ENCODE results near the gene TMEM179.

TMEM179 gene

DNA sequence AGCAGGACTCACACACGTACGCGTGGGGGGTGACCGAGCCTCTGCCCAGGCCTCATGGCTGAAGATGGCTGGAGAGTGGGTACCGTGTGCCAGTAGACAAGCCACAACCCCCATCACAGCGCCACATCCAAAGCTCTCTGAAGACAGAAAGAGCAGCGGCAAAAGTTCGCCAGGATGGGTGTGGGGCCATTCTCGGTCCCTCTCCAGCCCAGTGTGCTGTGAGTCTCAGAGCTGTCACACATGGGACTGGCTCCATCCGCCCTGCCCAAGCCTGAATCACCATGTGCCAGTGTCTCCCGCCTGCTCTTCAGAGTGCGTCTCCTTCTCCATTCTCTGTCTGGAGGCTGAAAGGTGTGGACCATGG, 5.7 kb downstream of the TMEM179 start:
- DNase-seq (ENCODE audit: low read depth), result no peak

DNA sequence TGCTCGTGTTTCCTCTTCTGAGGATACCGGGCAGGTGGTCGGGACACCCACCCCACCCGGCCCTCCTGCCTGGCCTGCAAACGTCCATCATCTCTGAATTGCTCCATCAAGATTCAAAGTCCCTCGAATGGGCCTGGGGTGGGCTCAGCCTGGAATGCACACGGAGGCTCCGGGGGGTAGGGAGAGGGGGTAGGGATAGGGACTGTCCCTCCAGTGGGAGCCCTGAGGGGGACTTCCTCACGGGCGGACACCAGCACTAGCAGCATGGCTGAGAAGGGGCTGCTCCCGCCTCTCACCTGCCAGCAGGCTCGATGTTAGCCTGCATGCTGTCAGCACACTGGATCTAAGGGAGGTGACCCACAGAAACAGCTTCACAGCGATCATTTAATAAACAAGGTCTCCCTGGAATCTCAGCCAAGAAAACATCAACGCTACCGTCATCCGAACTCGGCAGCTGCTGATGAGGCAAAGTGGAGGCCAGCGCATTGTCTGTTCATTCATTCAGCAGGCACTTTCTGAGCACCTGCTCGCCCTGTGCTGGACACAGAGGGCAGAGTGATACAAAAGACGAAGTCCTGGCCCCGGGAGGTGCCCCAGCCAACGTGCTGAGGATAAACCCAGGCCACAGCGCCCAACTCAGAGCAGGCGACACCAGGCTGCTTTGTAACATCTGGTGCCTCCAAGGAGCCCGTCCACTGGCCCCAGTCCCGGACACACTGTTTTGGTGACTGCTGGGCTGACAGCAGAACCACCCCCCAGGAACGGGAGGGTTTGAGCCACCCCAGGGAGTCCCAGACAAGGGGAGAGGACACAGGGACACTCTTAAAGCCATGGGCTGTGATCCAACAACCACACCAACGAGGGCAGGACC, 6.3 kb downstream of the TMEM179 start:
- DNase-seq (ENCODE audit: low read depth), result no peak

DNA sequence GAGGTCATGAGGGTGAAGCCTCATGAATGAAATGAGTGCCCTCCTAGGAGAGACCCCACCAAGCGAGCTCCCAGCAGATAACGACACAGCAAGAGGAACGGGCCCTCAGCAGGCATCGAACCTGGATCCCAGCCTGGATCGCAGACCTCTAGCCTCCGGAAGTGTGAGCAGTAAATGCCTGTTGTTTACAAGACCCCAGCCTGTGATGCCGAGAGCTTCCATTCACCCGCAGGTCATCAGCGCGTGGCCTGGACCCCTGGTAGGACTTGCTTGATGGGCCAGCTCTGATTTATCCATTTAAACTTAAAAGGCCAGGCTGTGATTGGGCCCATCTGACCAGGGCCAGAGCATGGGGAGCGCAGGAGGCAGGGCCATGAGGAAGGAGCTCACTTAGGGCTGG, 7.0 kb downstream of the TMEM179 start:
- DNase-seq (ENCODE audit: low read depth), result no peak

DNA sequence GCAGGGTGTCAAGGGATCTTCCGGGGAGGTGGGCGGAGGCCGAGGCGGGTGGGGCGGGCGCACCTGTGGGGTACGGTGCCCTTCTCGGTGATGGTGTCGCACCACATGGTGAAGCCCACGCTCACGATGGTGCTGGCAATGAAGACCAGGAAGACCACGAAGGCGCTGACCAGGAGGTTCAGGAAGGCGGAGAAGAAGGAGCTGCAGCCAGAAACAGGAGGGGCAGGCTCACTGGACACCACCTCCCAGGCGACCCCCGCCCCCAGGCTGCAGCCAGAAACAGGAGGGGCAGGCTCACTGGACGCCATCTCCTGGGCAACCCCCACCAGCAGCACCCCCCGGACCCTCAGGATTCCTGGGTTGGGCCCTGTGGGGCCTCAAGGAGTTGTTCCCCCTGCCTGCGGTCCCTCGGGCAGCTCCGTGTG, 7.6 kb downstream of the TMEM179 start:
- no peak for DNase-seq (ENCODE audit: low read depth)

DNA sequence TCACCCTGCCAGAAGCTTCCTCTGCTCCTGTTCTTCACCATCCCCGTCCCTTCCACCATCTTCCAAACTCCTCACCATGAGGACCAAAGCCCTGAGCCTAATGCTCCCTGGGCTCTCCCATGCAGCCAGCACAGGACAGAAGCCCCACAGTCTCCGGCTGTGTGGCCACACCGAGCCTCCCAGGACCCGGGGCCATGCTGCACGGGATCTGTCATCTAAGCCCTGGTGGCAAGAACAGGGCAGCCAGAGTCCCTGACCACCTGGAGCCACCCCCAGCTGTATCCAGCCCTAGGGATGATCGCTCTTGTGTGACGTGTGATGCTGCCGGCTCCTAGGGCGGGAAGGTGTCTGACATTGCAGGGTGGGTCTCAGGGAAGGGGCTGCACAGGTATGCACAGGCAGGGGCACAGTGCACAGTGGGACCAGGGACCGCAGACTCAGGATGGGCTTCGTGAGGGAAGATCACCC, 8.1 kb downstream of the TMEM179 start:
- no peak for DNase-seq (ENCODE audit: low read depth)

DNA sequence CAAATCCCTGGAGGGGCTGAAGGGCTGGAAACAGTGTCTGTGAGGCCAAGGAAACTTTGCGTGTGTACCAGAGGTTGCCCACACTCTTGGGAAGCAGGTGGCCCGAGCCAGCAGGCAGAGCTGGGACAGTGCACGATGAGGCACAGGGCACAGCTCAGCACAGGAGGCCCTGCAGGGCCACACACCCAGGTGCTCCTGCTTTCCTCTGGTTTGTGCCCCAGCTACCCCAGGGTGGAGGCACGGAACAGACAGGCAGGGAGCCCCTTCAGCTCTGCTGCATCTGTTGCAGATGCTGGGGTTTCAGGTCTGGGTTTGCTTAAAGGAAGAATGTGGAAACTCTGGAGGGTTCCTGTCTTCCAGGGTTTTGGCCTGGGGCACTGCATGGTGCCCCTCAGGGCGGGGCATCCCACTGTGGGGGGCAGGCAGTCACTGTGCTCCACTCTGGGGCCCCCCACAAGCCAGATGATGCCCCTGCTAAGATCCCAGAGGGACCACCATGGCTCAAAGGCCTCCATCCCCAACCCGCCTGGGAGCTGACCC, 8.6 kb downstream of the TMEM179 start:
- DNase-seq (ENCODE audit: low read depth), result no peak

DNA sequence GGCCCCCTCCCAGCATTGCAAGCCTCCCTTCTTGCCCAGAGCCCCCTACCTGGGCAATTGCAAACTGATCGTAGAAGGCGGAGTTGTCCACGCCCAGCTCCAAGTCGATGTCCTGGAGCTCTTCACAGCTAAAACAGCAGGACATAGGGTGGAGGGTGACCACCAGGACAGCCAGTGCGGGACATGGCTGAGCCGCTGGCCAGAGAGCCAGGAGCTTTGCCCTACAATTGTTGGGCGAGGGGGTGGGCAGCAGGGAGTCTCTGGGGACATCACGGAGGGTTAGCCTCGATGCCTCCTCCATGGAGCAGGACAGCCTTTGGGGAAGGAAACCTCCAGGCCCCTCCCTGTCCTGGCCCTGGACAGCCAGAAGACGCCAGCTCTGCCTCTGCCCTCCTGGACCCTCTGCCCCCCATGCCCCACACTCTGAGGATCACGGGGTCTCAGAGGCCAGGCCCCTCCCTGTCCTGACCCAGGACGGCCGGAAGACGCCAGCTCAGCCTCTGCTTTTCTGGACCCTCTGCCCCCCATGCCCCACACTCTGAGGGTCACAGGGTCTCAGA, 9.4 kb downstream of the TMEM179 start:
- no peak for DNase-seq (ENCODE audit: low read depth)

DNA sequence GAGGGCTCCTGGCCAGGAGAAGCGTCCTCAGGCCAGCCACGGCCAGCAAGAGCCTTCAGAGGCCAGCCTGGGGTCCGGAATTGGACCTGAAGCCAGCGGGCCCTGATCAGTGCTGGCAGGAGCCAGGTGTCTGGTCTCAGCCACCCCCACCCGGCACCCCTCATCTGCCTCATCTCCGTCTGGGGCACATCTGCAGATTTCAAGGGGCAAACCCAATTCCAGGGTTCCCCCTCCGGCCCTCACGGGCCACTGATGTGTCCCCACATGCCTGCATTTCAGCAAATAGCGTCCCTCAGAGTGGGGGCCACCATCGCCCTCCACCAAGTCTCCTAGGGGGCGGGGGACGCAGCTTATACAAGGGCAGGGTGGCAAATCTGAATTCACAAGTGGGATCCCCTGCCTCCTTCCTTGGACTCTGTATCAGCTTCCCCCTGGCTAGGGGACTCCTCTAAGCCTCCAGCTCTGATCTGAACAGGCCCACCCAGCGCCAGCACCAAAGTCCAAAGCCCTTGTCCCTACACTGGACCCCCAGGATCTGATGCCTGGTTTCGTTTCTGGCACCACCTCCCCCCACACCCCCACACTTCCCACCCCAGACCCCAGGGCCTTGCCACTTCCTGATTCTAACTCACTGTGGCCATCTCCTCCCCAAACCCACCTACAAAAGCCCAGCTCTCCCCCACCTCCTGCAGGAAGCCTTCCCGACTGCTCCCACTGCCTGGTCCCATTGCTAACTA, 10.1 kb downstream of the TMEM179 start:
- no peak for DNase-seq (ENCODE audit: low read depth)

DNA sequence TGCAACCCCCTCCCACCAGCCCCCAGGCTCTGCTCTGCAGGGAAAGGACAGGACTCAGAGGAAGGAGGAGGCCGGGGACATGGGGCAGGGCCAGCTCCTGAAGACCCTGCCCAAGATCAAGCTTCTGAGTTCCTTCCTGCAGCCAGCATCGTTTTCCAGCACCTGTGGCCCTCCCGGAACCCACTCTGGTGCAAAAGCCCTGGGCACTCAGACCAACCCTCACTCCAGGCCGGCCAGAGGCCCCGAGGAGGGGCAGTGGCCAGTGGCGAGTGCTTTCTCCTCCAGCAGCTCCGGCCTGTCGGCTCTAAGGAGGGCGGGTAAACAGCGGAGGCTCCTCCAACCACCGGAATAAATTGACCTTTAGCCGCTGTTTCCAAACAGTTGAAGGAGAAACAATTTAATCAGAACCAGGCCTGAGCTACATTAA, 10.8 kb downstream of the TMEM179 start:
- DNase-seq (ENCODE audit: low read depth), result no peak

DNA sequence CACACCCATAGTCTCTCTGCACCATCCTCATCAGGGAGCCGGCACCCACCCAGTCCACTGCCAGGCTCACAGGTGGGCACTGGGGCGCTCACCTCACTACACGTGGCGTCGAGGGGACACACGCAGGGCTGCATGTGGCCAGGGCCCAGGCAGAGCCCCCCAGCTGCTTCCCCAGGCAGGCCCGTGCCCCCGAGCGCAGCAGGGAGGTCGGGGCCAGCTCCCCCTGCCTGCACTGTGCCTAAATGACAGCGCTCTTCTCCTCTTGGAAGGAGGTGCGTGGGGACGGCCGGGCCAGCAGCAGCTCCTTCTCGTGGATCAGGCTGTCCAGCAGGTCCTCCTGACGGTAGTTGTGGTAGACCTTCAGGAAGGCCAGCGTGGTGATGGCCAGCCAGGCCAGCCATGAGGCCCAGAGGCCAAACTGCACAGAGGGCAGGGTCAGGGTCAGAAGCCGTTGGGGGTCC, 11.3 kb downstream of the TMEM179 start:
- DNase-seq (ENCODE audit: low read depth), result no peak

DNA sequence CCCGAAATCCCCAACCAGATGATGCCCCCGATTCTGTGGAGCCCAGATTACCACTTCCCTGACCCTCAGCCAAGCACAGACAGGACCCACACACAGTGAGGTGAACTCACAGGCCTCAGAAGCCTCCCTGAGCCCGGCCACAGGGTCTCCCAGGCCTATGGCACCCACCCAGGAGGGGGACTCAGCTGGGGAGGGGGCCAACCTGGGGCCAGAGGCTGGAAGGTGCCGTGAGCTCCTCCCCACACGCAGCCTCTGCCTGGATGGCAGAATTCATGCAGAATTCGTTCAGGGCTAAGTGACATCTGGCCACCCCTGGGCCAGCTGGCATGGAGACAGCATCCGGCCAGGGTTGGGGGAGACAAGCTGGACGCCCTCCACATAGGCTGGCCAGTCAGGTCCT, 11.8 kb downstream of the TMEM179 start:
- no peak for DNase-seq (ENCODE audit: low read depth)

DNA sequence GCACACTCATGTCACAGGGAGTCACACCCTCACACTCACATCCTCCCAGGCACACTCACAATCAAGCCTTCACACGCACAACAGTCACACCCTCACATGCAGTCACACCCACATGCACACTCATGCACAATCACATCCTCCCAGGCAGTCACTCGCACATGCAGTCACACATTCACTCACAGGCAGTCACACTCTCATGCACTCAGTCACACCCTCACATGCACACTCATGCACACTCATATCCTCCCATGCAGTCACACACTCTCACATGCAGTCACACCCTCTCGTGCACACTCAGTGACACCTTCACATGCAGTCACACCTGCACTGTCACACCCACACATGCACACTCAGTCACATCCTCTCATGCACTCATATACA, 12.3 kb downstream of the TMEM179 start:
- no peak for DNase-seq (ENCODE audit: low read depth)

DNA sequence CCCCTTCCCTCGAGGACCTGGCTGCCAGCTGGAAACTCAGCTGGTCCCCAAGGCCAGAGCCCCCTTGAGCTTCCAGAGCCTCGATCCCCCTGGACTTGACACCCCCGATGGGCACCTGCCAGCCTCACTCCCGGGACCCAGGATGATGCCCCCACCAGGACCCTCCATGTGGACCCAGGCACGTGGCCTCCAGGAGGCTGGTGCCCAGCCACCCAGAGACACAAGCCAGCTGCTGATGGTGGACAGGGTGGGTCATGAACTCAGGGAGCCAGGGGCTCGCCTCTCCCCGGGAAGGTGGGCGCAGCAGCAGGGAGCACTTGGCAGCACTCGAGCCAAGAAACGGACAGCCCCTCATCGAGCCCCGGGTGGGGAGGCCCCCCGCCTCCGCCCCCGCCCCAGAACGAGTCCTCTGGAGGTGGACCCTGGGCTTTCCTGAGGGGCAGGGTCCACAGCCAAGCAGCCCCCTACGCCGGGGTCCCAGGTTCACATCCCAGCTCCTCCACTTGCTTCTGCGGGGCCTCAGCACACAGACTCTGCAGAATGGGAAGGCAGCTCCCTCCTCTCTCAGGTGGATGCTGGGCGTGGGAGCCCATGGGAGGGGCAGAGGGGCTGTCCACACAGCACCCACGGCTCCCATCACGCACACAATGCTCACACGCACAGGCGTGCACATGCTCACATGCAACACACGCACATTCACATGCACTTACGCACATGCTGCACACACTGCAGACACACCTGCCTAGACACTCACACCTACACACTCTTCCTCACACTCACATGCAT, 12.9 kb downstream of the TMEM179 start:
- DNase-seq (ENCODE audit: low read depth), result no peak

DNA sequence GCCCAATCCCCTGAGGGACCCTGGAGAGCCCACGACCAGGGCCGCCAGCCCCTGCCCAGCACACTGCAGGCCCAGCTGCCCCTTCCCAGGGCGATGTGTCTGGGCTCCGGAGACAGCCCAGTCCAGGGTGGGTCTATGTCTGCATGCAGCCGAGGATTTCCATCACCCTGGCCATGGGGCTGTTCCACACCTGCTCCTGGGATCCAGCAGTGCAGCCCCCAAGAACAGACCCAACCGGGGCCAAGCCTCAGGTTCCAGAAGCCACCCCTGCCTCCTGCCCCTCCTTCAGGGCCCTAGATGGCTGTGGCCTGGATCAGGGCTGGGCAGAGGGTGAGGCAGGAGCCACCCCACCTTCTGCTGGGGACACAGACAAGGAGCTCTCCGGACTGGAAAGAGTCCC, 13.5 kb downstream of the TMEM179 start:
- no peak for DNase-seq (ENCODE audit: low read depth)

DNA sequence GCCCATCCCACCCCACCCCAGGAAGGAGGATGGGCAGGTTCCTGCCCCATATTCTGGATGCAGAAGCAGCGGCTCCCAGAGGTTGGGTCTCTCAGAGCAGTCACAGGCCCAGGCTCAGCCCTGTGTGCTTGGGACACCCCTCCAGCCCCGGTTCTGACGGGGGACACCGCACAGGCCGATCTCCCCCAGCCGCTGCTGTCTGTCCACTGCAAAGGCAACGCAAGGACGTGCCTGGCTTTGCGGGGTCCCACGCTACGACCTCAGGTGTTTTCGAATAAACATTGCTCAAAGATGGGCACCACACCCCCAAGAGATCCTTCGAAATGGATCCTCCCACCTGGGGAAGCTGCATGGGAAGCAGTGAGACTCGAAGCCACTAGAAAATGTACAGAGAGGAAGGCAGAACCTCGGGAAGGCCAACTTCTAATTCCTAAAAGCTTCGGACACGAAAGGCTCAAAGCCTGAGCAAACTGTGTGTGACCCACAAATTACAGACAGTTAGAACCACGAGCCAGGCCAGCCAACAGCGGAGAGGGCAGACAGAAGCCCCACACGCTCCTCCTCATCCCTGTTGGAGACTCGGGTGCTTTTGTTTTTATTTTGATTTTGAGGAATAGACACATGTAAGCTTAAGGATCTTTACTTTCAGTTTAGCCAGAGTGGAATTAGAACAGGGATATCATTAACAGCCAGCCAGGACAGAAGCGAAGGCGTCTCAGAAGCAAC, 14.2 kb downstream of the TMEM179 start:
- DNase-seq (ENCODE audit: low read depth), result no peak

DNA sequence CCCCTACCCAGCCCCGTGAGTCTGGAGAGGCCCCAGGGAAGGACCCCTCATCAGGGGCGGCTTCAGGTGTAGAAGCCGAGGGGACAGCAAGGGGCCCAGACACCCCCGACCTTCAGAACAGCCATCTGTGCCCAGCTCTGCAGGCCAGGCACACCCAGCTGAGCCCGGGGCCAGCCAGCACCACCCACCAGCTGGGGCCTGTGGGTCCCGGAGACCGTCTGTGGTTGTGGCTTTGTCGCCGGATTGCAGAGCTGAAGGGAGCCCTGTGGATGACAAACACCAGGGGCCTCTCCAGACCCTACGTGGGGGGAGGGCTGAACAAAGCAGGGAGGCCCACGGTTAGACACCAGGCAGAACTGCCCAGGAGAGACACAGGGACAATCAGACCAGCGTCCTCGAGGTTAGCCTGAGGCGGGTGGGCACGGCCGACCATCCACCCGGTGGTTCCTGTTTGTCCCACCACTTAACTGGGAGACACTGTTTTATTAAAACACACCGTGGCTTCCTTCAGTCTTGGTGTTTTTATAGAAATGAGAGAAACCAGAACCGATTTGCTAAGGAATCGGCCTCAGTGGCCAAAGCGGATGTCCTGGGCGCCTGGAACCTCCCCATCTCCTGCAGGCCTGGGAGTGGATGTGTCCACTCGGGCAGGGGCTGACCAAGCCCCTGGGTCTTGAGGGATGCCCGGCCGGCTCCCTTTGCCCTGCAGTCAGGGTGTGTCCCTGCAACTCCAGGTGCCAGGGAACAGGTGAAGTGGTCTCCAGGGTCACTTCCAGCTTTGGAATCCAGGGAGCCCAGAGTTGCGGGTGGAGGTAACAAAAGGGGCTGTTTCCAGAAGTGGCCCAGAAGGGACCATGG, 15.0 kb downstream of the TMEM179 start:
- no peak for DNase-seq (ENCODE audit: low read depth)

DNA sequence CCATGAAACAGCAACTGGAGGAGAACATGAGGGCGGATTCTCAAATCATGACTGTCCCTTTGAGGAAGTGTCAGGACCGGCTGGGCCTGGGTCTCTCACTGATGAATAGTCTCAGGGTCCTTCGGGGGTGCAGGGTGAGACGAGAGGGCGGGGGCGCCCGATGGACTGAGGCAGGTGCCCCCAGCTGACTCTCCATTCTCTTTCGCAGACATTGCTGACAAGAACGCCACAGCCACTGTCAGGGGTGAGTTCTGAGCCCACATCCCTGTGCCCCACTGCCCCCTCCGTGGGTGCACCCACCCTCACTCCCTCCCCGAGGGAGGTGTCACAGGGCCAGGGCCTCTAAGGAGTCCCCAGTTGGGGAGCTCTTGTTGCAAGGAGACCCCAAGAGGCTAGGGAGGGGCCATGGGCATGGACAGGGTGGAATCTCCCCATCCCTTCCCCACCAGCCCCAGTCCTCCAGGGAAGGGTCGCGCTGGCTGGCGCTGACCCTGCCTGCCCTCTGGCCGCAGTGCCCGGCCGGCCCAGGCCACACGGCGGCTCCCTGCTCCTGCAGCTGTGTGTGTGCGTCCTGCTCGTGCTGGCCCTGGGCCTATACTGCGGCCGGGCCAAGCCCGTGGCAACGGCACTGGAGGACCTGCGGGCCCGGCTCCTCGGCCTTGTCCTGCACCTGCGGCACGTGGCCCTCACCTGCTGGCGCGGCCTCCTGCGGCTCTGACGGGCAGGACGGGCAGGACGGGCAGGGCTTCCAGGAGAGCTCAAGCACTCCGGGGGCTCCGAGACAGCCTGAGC, 16.3 kb downstream of the TMEM179 start:
- no peak for DNase-seq (ENCODE audit: low read depth)

DNA sequence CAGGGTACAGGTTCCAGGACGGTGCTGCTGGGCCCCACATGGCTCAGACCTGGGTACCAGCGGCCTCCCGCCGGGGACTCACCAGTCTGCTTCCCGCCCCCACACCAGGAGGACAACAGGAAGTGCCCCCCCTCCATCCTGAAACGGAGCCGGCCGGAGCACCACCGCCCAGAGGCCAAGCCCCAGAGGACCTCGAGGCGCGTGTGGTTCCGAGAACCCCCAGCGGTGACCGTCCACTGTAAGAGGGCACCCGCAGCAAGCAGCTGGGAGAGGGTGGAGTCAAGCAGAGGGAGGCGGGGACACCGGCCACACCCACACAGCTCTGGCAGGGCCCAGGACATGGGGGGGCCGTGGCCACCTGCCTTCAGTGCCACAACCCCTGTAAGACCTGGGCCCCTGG, 16.9 kb downstream of the TMEM179 start:
- DNase-seq (ENCODE audit: low read depth), result no peak

DNA sequence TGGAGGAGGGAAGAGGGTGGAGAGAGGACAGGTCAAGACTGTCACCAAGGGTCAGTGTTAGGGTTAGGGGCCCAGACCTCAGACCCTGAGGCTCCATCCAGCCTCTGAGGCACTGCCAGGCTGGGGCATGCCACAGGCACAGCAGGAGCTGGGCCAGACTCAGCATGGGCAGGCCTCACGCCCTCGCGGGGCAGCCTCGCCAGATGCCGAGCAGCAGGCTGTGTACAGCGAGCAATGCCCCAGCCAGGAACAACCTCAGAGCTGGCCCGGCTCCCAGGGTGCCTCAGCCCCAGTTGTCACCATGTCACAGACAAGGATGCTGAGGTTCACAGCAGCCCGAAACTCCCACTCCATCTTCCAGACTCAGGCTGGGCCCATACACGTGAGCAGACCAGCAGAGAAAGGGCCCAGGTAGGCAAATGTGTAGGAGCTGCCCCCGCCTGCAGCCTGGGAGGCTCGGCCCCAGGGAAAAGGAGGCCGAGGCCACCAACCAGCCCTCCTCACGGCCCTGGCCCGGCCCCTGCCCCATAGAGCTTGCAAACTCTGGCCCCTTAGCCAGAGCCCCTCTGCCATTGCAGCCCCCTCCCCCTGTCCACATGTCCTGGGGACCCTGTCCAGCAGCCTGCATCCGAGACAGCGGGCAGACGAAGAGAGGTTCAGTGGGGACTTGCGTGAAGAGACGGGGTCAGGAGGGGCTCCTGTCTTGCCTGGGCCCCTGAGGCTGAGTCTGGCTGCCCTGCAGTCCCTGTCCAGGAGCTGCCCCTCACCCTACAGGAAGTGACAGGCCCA, 17.5 kb downstream of the TMEM179 start:
- DNase-seq (ENCODE audit: low read depth), result no peak

Measured in HS-5 (cell line).